Liver (tissue), 9 donors: Measurements from ENCODE around the gene WFIKKN1. TPM values are rescaled to one million over a fixed set of nuclear protein-coding genes. Genes with fewer than 3 reads are reported as not detected.

Experiments used
- DNase-seq: peaks from one replicate; pipeline ENCODE4 v3.0.0-alpha.2; 2017; ENCODE audit warnings: low spot score
- H3K27ac ChIP-seq, 2 donors: one replicate each; pipeline ENCODE4 v1.7.0; 2013; ENCODE audit warnings: inconsistent platforms in 2 of 2, low read length in 2 of 2, control low read depth in 1 of 2, low read depth in 1 of 2, mild to moderate bottlenecking in 1 of 2
- H3K27me3 ChIP-seq, 4 donors: one replicate each; pipeline versions ENCODE4 v1.6.1 to v1.7.0; 2013; ENCODE audit warnings: low read length in 3 of 4, inconsistent platforms in 1 of 4, mild to moderate bottlenecking in 1 of 4, moderate library complexity in 1 of 4; ENCODE audit not compliant: control insufficient read depth in 4 of 4, insufficient read depth in 4 of 4
- H3K36me3 ChIP-seq, 4 donors: one replicate each; pipeline versions ENCODE4 v1.6.1 to v1.7.0; 2013; ENCODE audit warnings: low read length in 3 of 4, mild to moderate bottlenecking in 3 of 4, low read depth in 1 of 4, moderate library complexity in 1 of 4; ENCODE audit not compliant: control insufficient read depth in 4 of 4, insufficient read depth in 3 of 4
- H3K4me1 ChIP-seq, 4 donors: one replicate each; pipeline versions ENCODE4 v1.6.1 to v1.7.0; 2013; ENCODE audit warnings: low read length in 3 of 4, mild to moderate bottlenecking in 3 of 4, moderate library complexity in 1 of 4; ENCODE audit not compliant: control insufficient read depth in 4 of 4, insufficient read depth in 4 of 4
- H3K4me3 ChIP-seq, 3 donors: one replicate each; pipeline versions ENCODE4 v1.6.1 to v1.7.0; 2013; ENCODE audit warnings: low read length in 3 of 3, control low read depth in 1 of 3, low read depth in 1 of 3, mild to moderate bottlenecking in 1 of 3
- H3K9ac ChIP-seq, 2 donors: one replicate each; pipeline ENCODE4 v1.7.0; 2013; ENCODE audit warnings: low read length in 2 of 2, mild to moderate bottlenecking in 2 of 2, moderate library complexity in 2 of 2, control low read depth in 1 of 2, low read depth in 1 of 2
- H3K9me3 ChIP-seq, 4 donors: one replicate each; pipeline versions ENCODE4 v1.6.1 to v1.7.0; 2013; ENCODE audit warnings: low read length in 3 of 4; ENCODE audit not compliant: control insufficient read depth in 4 of 4
- ATF3 ChIP-seq: IDR thresholded peaks from 2 replicates; pipeline ENCODE4 v1.6.1; 2016; ENCODE audit warnings: antibody characterized with exemption
- CTCF ChIP-seq: fragments of 150-350 bp; IDR thresholded peaks from 2 replicates; pipeline ENCODE4 v1.5.1; 2017; ENCODE audit warnings: improper control_type of control experiment, low read depth, low read length; ENCODE audit not compliant: missing input control
- EGR1 ChIP-seq, 2 donors: IDR thresholded peaks; 2 replicates each; pipeline ENCODE4 v1.6.1; 2016 to 2018; ENCODE audit warnings: antibody characterized with exemption in 2 of 2, low read depth in 2 of 2
- FOXA1 ChIP-seq: IDR thresholded peaks from 2 replicates; pipeline ENCODE4 v1.6.1; 2016; ENCODE audit warnings: antibody characterized with exemption
- FOXA2 ChIP-seq: IDR thresholded peaks from 2 replicates; pipeline ENCODE4 v1.6.1; 2016; ENCODE audit warnings: antibody characterized with exemption
- GABPA ChIP-seq, 2 donors: IDR thresholded peaks in 1 of 2; conservative IDR thresholded peaks in 1 of 2; 2 replicates each; pipeline ENCODE4 v1.6.1; 2016; ENCODE audit warnings: antibody characterized with exemption in 2 of 2, mild to moderate bottlenecking in 1 of 2, moderate library complexity in 1 of 2
- HNF4A ChIP-seq, 2 donors: conservative IDR thresholded peaks; 2 replicates each; pipeline ENCODE4 v1.6.1; 2016; ENCODE audit warnings: antibody characterized with exemption in 2 of 2, mild to moderate bottlenecking in 2 of 2
- HNF4G ChIP-seq: IDR thresholded peaks from 2 replicates; pipeline ENCODE4 v1.6.1; 2016; ENCODE audit warnings: antibody characterized with exemption
- JUND ChIP-seq, 2 donors: IDR thresholded peaks; 2 replicates each; pipeline ENCODE4 v1.6.1; 2016; ENCODE audit warnings: antibody characterized with exemption in 2 of 2
- MAX ChIP-seq: IDR thresholded peaks from 2 replicates; pipeline ENCODE4 v1.6.1; 2016; ENCODE audit warnings: antibody characterized with exemption
- NR2F2 ChIP-seq: IDR thresholded peaks from 2 replicates; pipeline ENCODE4 v1.6.1; 2016; ENCODE audit warnings: antibody characterized with exemption
- RAD21 ChIP-seq, 2 donors: IDR thresholded peaks; 2 replicates each; pipeline ENCODE4 v1.6.1; 2016; ENCODE audit warnings: antibody characterized with exemption in 2 of 2, mild to moderate bottlenecking in 2 of 2
- REST ChIP-seq: IDR thresholded peaks from 2 replicates; pipeline ENCODE4 v1.6.1; 2016; ENCODE audit warnings: antibody characterized with exemption, mild to moderate bottlenecking
- RXRA ChIP-seq, 2 donors: IDR thresholded peaks; 2 replicates each; pipeline ENCODE4 v1.6.1; 2017 to 2018; ENCODE audit warnings: antibody characterized with exemption in 2 of 2, mild to moderate bottlenecking in 1 of 2
- SP1 ChIP-seq: IDR thresholded peaks from 2 replicates; pipeline ENCODE4 v1.6.1; 2018; ENCODE audit warnings: antibody characterized with exemption, mild to moderate bottlenecking
- TAF1 ChIP-seq: conservative IDR thresholded peaks from 2 replicates; pipeline ENCODE4 v1.6.1; 2016; ENCODE audit warnings: antibody characterized with exemption, mild to moderate bottlenecking
- YY1 ChIP-seq: IDR thresholded peaks from 2 replicates; pipeline ENCODE4 v1.6.1; 2016; ENCODE audit warnings: antibody characterized with exemption, mild to moderate bottlenecking
- WGBS: extraction: QIAGEN DNeasy Blood & Tissue Kit; methylation state at CpG from one replicate; pipeline ENCODE4 v1.1.7; 2013; 5-methylcytosine and 5-hydroxymethylcytosine counted together
- polyA plus RNA-seq, 2 donors: library from polyadenylated mRNA; stranded (reverse) in 1 of 2; unstranded in 1 of 2; fragments of 200-250 nt in 1 of 2; fragments of >200 nt in 1 of 2; fragmentation: Nextera tagmentation in 1 of 2; extraction: Ambion mirVana in 1 of 2; gene quantifications; one replicate each; pipeline versions ENCODE4 v1.2.1 to v1.2.3, GENCODE V29; 2013 to 2015
- total RNA-seq, 2 donors: library from RNA; depleted of rRNA; stranded (reverse); fragments of >200 nt; gene quantifications; one replicate each; pipeline ENCODE4 v1.2.3, GENCODE V29; 2014
- TF ChIP-seq, protein P1 (sequence below): IDR thresholded peaks from 2 replicates; pipeline ENCODE4 v1.6.1; 2016; ENCODE audit warnings: antibody characterized with exemption
- donor health status: healthy.
- donor health status: healthy.
- donor health status: healthy.
- donor health status: healthy.
- donor health status: healthy.

The WFIKKN1 gene
- total and polyA plus RNA-seq, 4 donors: 0.19 to 1.2 (median 0.46) TPM

GRCh38 chr16:643050-643368 is 12.2 kb downstream of the WFIKKN1 start:
- H3K4me3 ChIP-seq: peak overlapping the region; percentile 37 to 95 (median 73)
- no peak for DNase-seq
- no peak for TF ChIP-seq JUND (IDR thresholded peaks at IDR 0.05)
- TF ChIP-seq, protein P1, sequence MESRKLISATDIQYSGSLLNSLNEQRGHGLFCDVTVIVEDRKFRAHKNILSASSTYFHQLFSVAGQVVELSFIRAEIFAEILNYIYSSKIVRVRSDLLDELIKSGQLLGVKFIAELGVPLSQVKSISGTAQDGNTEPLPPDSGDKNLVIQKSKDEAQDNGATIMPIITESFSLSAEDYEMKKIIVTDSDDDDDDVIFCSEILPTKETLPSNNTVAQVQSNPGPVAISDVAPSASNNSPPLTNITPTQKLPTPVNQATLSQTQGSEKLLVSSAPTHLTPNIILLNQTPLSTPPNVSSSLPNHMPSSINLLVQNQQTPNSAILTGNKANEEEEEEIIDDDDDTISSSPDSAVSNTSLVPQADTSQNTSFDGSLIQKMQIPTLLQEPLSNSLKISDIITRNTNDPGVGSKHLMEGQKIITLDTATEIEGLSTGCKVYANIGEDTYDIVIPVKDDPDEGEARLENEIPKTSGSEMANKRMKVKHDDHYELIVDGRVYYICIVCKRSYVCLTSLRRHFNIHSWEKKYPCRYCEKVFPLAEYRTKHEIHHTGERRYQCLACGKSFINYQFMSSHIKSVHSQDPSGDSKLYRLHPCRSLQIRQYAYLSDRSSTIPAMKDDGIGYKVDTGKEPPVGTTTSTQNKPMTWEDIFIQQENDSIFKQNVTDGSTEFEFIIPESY: no peak
- no peak for TF ChIP-seq HNF4G
- TF ChIP-seq FOXA1: no peak
- no peak for TF ChIP-seq EGR1 (IDR thresholded peaks at IDR 0.05; ENCODE audit: low read depth in 2 of 2)
- TF ChIP-seq TAF1: no peak
- no peak for TF ChIP-seq REST
- no peak for TF ChIP-seq GABPA (IDR thresholded peaks at IDR 0.05 in 1 of 2, conservative IDR thresholded peaks at IDR 0.05 in 1 of 2)
- TF ChIP-seq FOXA2: no peak
- TF ChIP-seq NR2F2: no peak
- TF ChIP-seq YY1: no peak
- no peak for TF ChIP-seq RXRA (IDR thresholded peaks at IDR 0.05)
- no peak for TF ChIP-seq MAX
- TF ChIP-seq ATF3: no peak
- no peak for TF ChIP-seq HNF4A (conservative IDR thresholded peaks at IDR 0.05)
- no peak for TF ChIP-seq RAD21 (IDR thresholded peaks at IDR 0.05)
- TF ChIP-seq CTCF: no peak
- no peak for TF ChIP-seq SP1
- H3K27ac ChIP-seq: peak overlapping the region; percentile 65 to 89
- H3K4me1 ChIP-seq: peaks cover 24 to 71% (median 48%) of the 10 kb centered on the region in 4 donors
- peak overlapping the region; percentile 60 to 90 for H3K9ac ChIP-seq
- WGBS: 41% methylated on average over 13 of the region's 13 CpGs
- H3K27me3 ChIP-seq: no peaks in the 10 kb centered on the region
- H3K9me3 ChIP-seq: no peaks in the 10 kb centered on the region
- peaks cover 0 to 1% (median 0%) of the 10 kb centered on the region in 4 donors for H3K36me3 ChIP-seq
